NB4 (cell line): ENCODE data around the gene LRRFIP2.

Experiments
- DNase-seq: peaks from one replicate; pipeline ENCODE4 v3.0.0; 2010; ENCODE audit warnings: low read depth
- H3K4me3 ChIP-seq: one replicate; pipeline ENCODE4 v1.5.1; 2011; ENCODE audit warnings: mild to moderate bottlenecking, low read depth, low read length, moderate library complexity
- CTCF ChIP-seq: IDR thresholded peaks from one replicate; pipeline ENCODE4 v1.5.1; 2012; ENCODE audit warnings: low read depth, low read length
- MAX ChIP-seq: IDR thresholded peaks from 2 replicates; pipeline ENCODE4 v1.6.1; 2011; ENCODE audit warnings: low read depth, low read length
- MYC ChIP-seq: IDR thresholded peaks from 2 replicates; pipeline ENCODE4 v1.6.1; 2011; ENCODE audit warnings: low read depth, low read length
- POLR2A ChIP-seq: IDR thresholded peaks from 2 replicates; pipeline ENCODE4 v1.6.1; 2011; ENCODE audit warnings: mild to moderate bottlenecking; ENCODE audit not compliant: insufficient read length; ENCODE audit errors: extremely low read depth

The LRRFIP2 gene

GRCh38 chr3:37204314-37204713 is 29.9 kb upstream of the LRRFIP2 start:
- no peak overlapping the region for H3K4me3 ChIP-seq
- DNase-seq = no peak
- TF ChIP-seq MAX (no peak), POLR2A (no peak), MYC (no peak), CTCF (no peak)

- no peak for DNase-seq
- TF ChIP-seq POLR2A (no peak), MAX (no peak), CTCF (no peak), MYC (no peak)
- H3K4me3 ChIP-seq = no peak overlapping the region
Measured at GRCh38 chr3:37202035-37202434, 27.7 kb upstream of the LRRFIP2 start.

- TF ChIP-seq MYC = no peak
- no peak for DNase-seq
- H3K4me3 ChIP-seq = no peak overlapping the region
Measured at GRCh38 chr3:37200141-37200540, 25.8 kb upstream of the LRRFIP2 start.

GRCh38 chr3:37198996-37199395 is 24.6 kb upstream of the LRRFIP2 start:
- TF ChIP-seq MYC (no peak), POLR2A (no peak), CTCF (no peak)
- no peak overlapping the region for H3K4me3 ChIP-seq
- DNase-seq = no peak

- no peak for TF ChIP-seq MYC
- no peak for TF ChIP-seq CTCF
- TF ChIP-seq MAX = no peak
- TF ChIP-seq POLR2A = no peak
- H3K4me3 ChIP-seq = no peak overlapping the region
- no peak for DNase-seq
Measured at GRCh38 chr3:37198547-37198946, 24.2 kb upstream of the LRRFIP2 start.

- no peak overlapping the region for H3K4me3 ChIP-seq
- no peak for DNase-seq
Measured at GRCh38 chr3:37197810-37198371, 23.5 kb upstream of the LRRFIP2 start.

More at GRCh38 chr3:37197810-37198371, 23.5 kb upstream of the LRRFIP2 start:
- TF ChIP-seq POLR2A = no peak
- no peak for TF ChIP-seq MAX
- no peak for TF ChIP-seq CTCF
- no peak for TF ChIP-seq MYC
